Keratinocyte (primary cell): ENCODE measurements around the gene ATAD2B. TPM values are rescaled to one million over a fixed set of nuclear protein-coding genes. Genes with fewer than 3 reads are reported as not detected.
A peak's percentile ranks its signal among the peaks of the same experiment; 100 is the strongest.

Experiments used
- DNase-seq: peaks from one replicate; pipeline ENCODE4 v3.0.0-alpha.2; 2011; ENCODE audit warnings: low read depth, missing footprints, low spot score
- FAIRE-seq: peaks from 2 replicates; lab custom pipeline; 2011; peaks lifted over from hg19 to GRCh38; lab: Jason Lieb, UNC
- H2AFZ ChIP-seq: 2 replicates; pipeline ENCODE4 v1.6.0; 2012; ENCODE audit warnings: low read length, control low read depth, inconsistent platforms; ENCODE audit not compliant: control insufficient read depth
- H3K27ac ChIP-seq: 2 replicates; pipeline ENCODE4 v1.5.1; 2011; ENCODE audit warnings: low read length; ENCODE audit not compliant: control insufficient read depth, insufficient read depth
- H3K27me3 ChIP-seq: 3 replicates; pipeline ENCODE4 v1.6.0; 2011; ENCODE audit warnings: low read length; ENCODE audit not compliant: control insufficient read depth, insufficient read depth; ENCODE audit errors: extremely low read depth
- H3K36me3 ChIP-seq, 2 experiments: 2 replicates in 1 of 2; 3 replicates in 1 of 2; pipeline ENCODE4 v1.5.1; 2011; ENCODE audit warnings: low read length in 2 of 2, mild to moderate bottlenecking in 1 of 2; ENCODE audit not compliant: control insufficient read depth in 2 of 2, insufficient read depth in 2 of 2; ENCODE audit errors: extremely low read depth in 1 of 2
- H3K4me1 ChIP-seq: 3 replicates; pipeline ENCODE4 v1.5.1; 2011; ENCODE audit warnings: low read length; ENCODE audit not compliant: control insufficient read depth, insufficient read depth; ENCODE audit errors: extremely low read depth
- H3K4me2 ChIP-seq: 3 replicates; pipeline ENCODE4 v1.6.0; 2011; ENCODE audit warnings: low read depth, low read length; ENCODE audit not compliant: control insufficient read depth, insufficient read depth; ENCODE audit errors: extremely low read depth
- H3K4me3 ChIP-seq, 3 experiments: fragments of 200-600 bp in 1 of 3; sonication (generic) in 1 of 3; 2 replicates in 2 of 3; 3 replicates in 1 of 3; pipeline ENCODE4 v1.5.1; 2011 to 2016; ENCODE audit warnings: low read length in 3 of 3, mild to moderate bottlenecking in 3 of 3, control low read depth in 2 of 3, inconsistent platforms in 1 of 3, low read depth in 1 of 3, mixed read lengths in 1 of 3, mixed run types in 1 of 3, moderate library complexity in 1 of 3; ENCODE audit not compliant: control insufficient read depth in 2 of 3, insufficient read depth in 2 of 3; ENCODE audit errors: extremely low read depth in 1 of 3
- H3K79me2 ChIP-seq: 2 replicates; pipeline ENCODE4 v1.6.0; 2012; ENCODE audit warnings: low read length; ENCODE audit not compliant: control insufficient read depth, insufficient read depth
- H3K9ac ChIP-seq: 3 replicates; pipeline ENCODE4 v1.6.0; 2011; ENCODE audit warnings: low read length; ENCODE audit not compliant: control insufficient read depth, insufficient read depth; ENCODE audit errors: extremely low read depth
- H3K9me1 ChIP-seq: 3 replicates; pipeline ENCODE4 v1.6.0; 2011; ENCODE audit warnings: low read length; ENCODE audit not compliant: control insufficient read depth, insufficient read depth; ENCODE audit errors: extremely low read depth
- H3K9me3 ChIP-seq: 2 replicates; pipeline ENCODE4 v1.5.1; 2012; ENCODE audit warnings: low read depth, low read length; ENCODE audit not compliant: control insufficient read depth
- H4K20me1 ChIP-seq: 3 replicates; pipeline ENCODE4 v1.6.0; 2011; ENCODE audit warnings: low read length; ENCODE audit not compliant: control insufficient read depth, insufficient read depth; ENCODE audit errors: extremely low read depth
- EZH2 ChIP-seq: IDR thresholded peaks from one replicate; pipeline ENCODE4 v1.6.1; 2012; ENCODE audit warnings: inconsistent platforms, mild to moderate bottlenecking, low read length, moderate library complexity
- dilution Hi-C: fragments of 300-500 bp; cut with MboI; formaldehyde crosslinking; loops from one replicate; pipeline ENCODE4 v1.7.0; 2020; ENCODE audit warnings: low sequenced_read_pairs; ENCODE audit not compliant: extremely low pct_ligation_motif_present
- polyA plus RNA-seq, 5 experiments: library from polyadenylated mRNA; depleted of rRNA in 3 of 5; stranded (reverse) in 3 of 5; stranded (forward) in 1 of 5; unstranded in 1 of 5; fragments of >200 nt; gene quantifications; 1 replicate in 1 of 5; 2 replicates in 3 of 5; 3 replicates in 1 of 5; pipeline versions ENCODE4 v1.2.1 to v1.2.3, GENCODE V29; 2011 to 2012; ENCODE audit warnings: missing spikeins in 2 of 5, low read depth in 1 of 5, low replicate concordance in 1 of 5
- TF ChIP-seq, protein P1 (sequence below), 3 experiments: IDR thresholded peaks in 1 of 3; conservative IDR thresholded peaks in 1 of 3; optimal IDR thresholded peaks in 1 of 3; 2 replicates in 2 of 3; 3 replicates in 1 of 3; pipeline versions ENCODE3 to v1.5.1; 2011; ENCODE audit warnings: low read length in 3 of 3, mild to moderate bottlenecking in 3 of 3, moderate library complexity in 2 of 3, control low read depth in 1 of 3, inconsistent platforms in 1 of 3; ENCODE audit not compliant: insufficient read depth in 2 of 3; ENCODE audit errors: extremely low read depth in 1 of 3

Gene ATAD2B
- polyA plus RNA-seq, 1 donor (not counting 4 experiments of a cell fraction or from before 2014, with no cell fraction given): 4.4 TPM

DNA sequence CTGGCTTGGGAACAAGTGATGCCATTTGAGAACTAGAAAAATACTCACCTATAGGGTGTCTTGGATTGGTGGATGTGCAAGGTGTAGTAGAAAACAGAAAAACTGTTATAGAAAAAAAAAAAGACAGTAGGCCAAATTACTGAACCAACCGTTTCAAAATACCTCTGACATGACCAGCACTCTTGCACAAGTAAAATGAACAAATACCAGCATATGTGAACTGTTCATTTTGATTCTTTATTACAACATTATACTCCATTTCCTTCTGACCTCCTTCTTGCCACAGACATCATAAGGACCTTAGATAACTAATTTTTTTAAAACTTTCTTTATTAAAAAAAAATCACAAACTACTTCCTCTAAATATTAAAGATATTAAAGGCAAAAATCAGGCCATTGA, 125.5 kb downstream of the ATAD2B start:
- dilution Hi-C loops: no loop called here
- H3K27ac ChIP-seq: no peak overlapping the region
- no peak overlapping the region for H3K4me3 ChIP-seq
- TF ChIP-seq, protein P1, sequence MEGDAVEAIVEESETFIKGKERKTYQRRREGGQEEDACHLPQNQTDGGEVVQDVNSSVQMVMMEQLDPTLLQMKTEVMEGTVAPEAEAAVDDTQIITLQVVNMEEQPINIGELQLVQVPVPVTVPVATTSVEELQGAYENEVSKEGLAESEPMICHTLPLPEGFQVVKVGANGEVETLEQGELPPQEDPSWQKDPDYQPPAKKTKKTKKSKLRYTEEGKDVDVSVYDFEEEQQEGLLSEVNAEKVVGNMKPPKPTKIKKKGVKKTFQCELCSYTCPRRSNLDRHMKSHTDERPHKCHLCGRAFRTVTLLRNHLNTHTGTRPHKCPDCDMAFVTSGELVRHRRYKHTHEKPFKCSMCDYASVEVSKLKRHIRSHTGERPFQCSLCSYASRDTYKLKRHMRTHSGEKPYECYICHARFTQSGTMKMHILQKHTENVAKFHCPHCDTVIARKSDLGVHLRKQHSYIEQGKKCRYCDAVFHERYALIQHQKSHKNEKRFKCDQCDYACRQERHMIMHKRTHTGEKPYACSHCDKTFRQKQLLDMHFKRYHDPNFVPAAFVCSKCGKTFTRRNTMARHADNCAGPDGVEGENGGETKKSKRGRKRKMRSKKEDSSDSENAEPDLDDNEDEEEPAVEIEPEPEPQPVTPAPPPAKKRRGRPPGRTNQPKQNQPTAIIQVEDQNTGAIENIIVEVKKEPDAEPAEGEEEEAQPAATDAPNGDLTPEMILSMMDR (optimal IDR thresholded peaks at IDR 0.05 in 1 of 3, IDR thresholded peaks at IDR 0.05 in 1 of 3, conservative IDR thresholded peaks at IDR 0.05 in 1 of 3; ENCODE audit: extremely low read depth in 1 of 3, insufficient read depth in 2 of 3, low read length in 3 of 3): no peak
- TF ChIP-seq EZH2: no peak
- no peak overlapping the region for H3K4me2 ChIP-seq
- no peaks in the 10 kb centered on the region for H3K9me3 ChIP-seq
- no peaks in the 10 kb centered on the region for H4K20me1 ChIP-seq
- H3K79me2 ChIP-seq: no peaks in the 10 kb centered on the region
- no peak overlapping the region for H3K9ac ChIP-seq
- no peak overlapping the region for H2AFZ ChIP-seq
- no peak for DNase-seq
- H3K36me3 ChIP-seq: no peaks in the 10 kb centered on the region
- peaks cover 24% of the 10 kb centered on the region for H3K4me1 ChIP-seq
- no peaks in the 10 kb centered on the region for H3K9me1 ChIP-seq
- peak; percentile 20 for FAIRE-seq
- no peaks in the 10 kb centered on the region for H3K27me3 ChIP-seq

DNA sequence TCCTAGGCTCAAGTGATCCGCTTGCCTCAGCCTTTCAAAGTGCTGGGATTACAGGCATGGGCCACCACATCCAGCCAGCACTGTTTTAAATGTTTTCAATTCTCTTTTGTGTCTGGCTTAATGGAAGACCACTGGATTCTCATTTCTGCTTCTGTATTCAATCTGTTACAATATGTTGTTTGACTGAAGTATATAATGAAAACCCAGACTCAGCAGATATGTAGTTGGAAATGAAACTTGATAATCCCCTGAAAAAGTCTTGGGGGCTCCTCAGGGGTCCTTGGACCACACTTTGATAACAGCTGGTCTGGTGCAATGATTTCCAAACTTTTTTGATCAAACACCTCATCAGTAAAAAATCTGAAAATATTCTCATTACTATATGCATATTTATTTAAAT, 132.7 kb downstream of the ATAD2B start:
- Histone ChIP-seq H3K4me3 (no peak overlapping the region), H4K20me1 (no peaks in the 10 kb centered on the region), H3K9me1 (no peaks in the 10 kb centered on the region), H2AFZ (no peak overlapping the region), H3K9me3 (no peaks in the 10 kb centered on the region), H3K4me2 (no peak overlapping the region), H3K79me2 (no peaks in the 10 kb centered on the region), H3K9ac (no peak overlapping the region), H3K36me3 (no peaks in the 10 kb centered on the region), H3K27ac (no peak overlapping the region), H3K4me1 (peaks cover 8% of the 10 kb centered on the region), H3K27me3 (no peaks in the 10 kb centered on the region)
- DNase-seq (no peak), FAIRE-seq (no peak)
- TF ChIP-seq, protein P1 (optimal IDR thresholded peaks at IDR 0.05 in 1 of 3, IDR thresholded peaks at IDR 0.05 in 1 of 3, conservative IDR thresholded peaks at IDR 0.05 in 1 of 3; ENCODE audit: extremely low read depth in 1 of 3, insufficient read depth in 2 of 3, low read length in 3 of 3): no peak
- TF ChIP-seq EZH2: no peak
- dilution Hi-C loops: no loop called here
